IMR-90 (cell line): ENCODE measurements around the gene UBR7. TPM values are rescaled to one million over a fixed set of nuclear protein-coding genes. Genes with fewer than 3 reads are reported as not detected.

Experiments
- ATAC-seq: fragments of 200-7000 bp; cut with Tn5 transposase; 2 replicates; pipeline ENCODE4 v1.9.1; 2020; ENCODE audit warnings: low read depth, mild to moderate bottlenecking, moderate library complexity
- BruUV-seq: library from RNA; stranded (reverse); fragments of 400-500 nt; replicated peaks from 2 replicates; lab custom pipeline; 2021; lab: Mats Ljungman, UMichigan
- CTCF ChIA-PET: fragments of 300-600 bp; formaldehyde crosslinking; extraction: SDS; loops from one replicate; lab custom pipeline; 2021; ENCODE audit warnings: antibody characterized with exemption; lab: Yijun Ruan, JAX
- POLR2A ChIA-PET: fragments of 300-600 bp; sonication (Branson Sonifier 250); formaldehyde crosslinking; loops from one replicate; lab custom pipeline; 2022; ENCODE audit warnings: antibody characterized with exemption; ENCODE audit not compliant: unreplicated experiment; lab: Charles Lee
- DNase-seq: peaks from one replicate; pipeline ENCODE4 v3.0.0; 2013
- H2AFZ ChIP-seq: replicated peaks from 2 replicates; pipeline ENCODE3; 2013; ENCODE audit warnings: low read length, mild to moderate bottlenecking; ENCODE audit not compliant: poor library complexity
- H2AK5ac ChIP-seq: 2 replicates; pipeline ENCODE4 v1.6.1; 2013; ENCODE audit warnings: low read depth, low read length, inconsistent platforms
- H2AK9ac ChIP-seq: replicated peaks from 2 replicates; pipeline ENCODE3; 2013; ENCODE audit warnings: mild to moderate bottlenecking, low read depth, low read length, moderate library complexity; ENCODE audit not compliant: poor library complexity
- H2BK120ac ChIP-seq: 2 replicates; pipeline ENCODE4 v1.6.1; 2013; ENCODE audit warnings: low read depth, low read length, inconsistent platforms
- H2BK15ac ChIP-seq: 3 replicates; pipeline ENCODE4 v1.6.1; 2013; ENCODE audit warnings: low read depth, low read length, inconsistent platforms
- H2BK20ac ChIP-seq: 2 replicates; pipeline ENCODE4 v1.6.1; 2013; ENCODE audit warnings: low read depth, mild to moderate bottlenecking, inconsistent platforms, low read length, moderate library complexity
- H2BK5ac ChIP-seq: 2 replicates; pipeline ENCODE4 v1.6.1; 2013; ENCODE audit warnings: mild to moderate bottlenecking, low read depth, low read length, inconsistent platforms; ENCODE audit not compliant: poor library complexity, severe bottlenecking
- H3K14ac ChIP-seq: replicated peaks from 2 replicates; pipeline ENCODE4 v1.6.1; 2013; ENCODE audit warnings: low read depth, low read length, inconsistent platforms
- H3K18ac ChIP-seq: 2 replicates; pipeline ENCODE4 v1.6.1; 2013; ENCODE audit warnings: low read depth, low read length, control low read depth
- H3K23ac ChIP-seq: 2 replicates; pipeline ENCODE4 v1.6.1; 2013; ENCODE audit warnings: low read depth, low read length, inconsistent platforms
- H3K27ac ChIP-seq: 2 replicates; pipeline ENCODE4 v1.5.1; 2013; ENCODE audit warnings: mild to moderate bottlenecking, control low read depth, low read length; ENCODE audit not compliant: insufficient read depth
- H3K27me3 ChIP-seq: 2 replicates; pipeline ENCODE4 v1.6.1; 2013; ENCODE audit warnings: low read length; ENCODE audit not compliant: control insufficient read depth, insufficient read depth
- H3K36me3 ChIP-seq: 2 replicates; pipeline ENCODE4 v1.6.1; 2013; ENCODE audit warnings: low read length, mixed read lengths; ENCODE audit not compliant: control insufficient read depth, insufficient read depth
- H3K4ac ChIP-seq: 2 replicates; pipeline ENCODE4 v1.6.1; 2013; ENCODE audit warnings: low read depth, low read length, inconsistent platforms
- H3K4me1 ChIP-seq: 2 replicates; pipeline ENCODE4 v1.6.1; 2013; ENCODE audit warnings: low read length, mixed read lengths; ENCODE audit not compliant: control insufficient read depth, insufficient read depth
- H3K4me2 ChIP-seq: 2 replicates; pipeline ENCODE4 v1.6.1; 2013; ENCODE audit warnings: low read depth, mild to moderate bottlenecking, control low read depth, low read length, moderate library complexity
- H3K4me3 ChIP-seq: 2 replicates; pipeline ENCODE4 v1.5.1; 2013; ENCODE audit warnings: low read depth, mild to moderate bottlenecking, control low read depth, low read length, moderate library complexity; ENCODE audit not compliant: insufficient read depth
- H3K56ac ChIP-seq: 2 replicates; pipeline ENCODE4 v1.6.1; 2013; ENCODE audit warnings: low read length, inconsistent platforms; ENCODE audit not compliant: insufficient read depth; ENCODE audit errors: extremely low read depth
- H3K79me1 ChIP-seq, 2 experiments: 2 replicates each; pipeline ENCODE4 v1.6.1; 2013; ENCODE audit warnings: low read length in 2 of 2, inconsistent platforms in 1 of 2, low read depth in 1 of 2
- H3K9ac ChIP-seq: 2 replicates; pipeline ENCODE4 v1.6.1; 2013; ENCODE audit warnings: low read depth, low read length, control low read depth
- H3K9me1 ChIP-seq: 2 replicates; pipeline ENCODE4 v1.6.1; 2013; ENCODE audit warnings: low read length, inconsistent platforms; ENCODE audit not compliant: insufficient read depth
- H3K9me3 ChIP-seq: 2 replicates; pipeline ENCODE4 v1.6.1; 2013; ENCODE audit warnings: low read length; ENCODE audit not compliant: control insufficient read depth, insufficient read depth
- H4K20me1 ChIP-seq: 2 replicates; pipeline ENCODE4 v1.6.1; 2013; ENCODE audit warnings: low read length, inconsistent platforms; ENCODE audit not compliant: insufficient read depth
- H4K5ac ChIP-seq: 2 replicates; pipeline ENCODE4 v1.6.1; 2013; ENCODE audit warnings: mild to moderate bottlenecking, low read depth, low read length, control low read depth
- H4K8ac ChIP-seq, 2 experiments: 2 replicates each; pipeline ENCODE4 v1.6.1; 2013; ENCODE audit warnings: low read depth in 2 of 2, low read length in 2 of 2, control low read depth in 1 of 2, inconsistent platforms in 1 of 2
- H4K91ac ChIP-seq: 2 replicates; pipeline ENCODE4 v1.6.1; 2013; ENCODE audit warnings: low read depth, low read length, inconsistent platforms; ENCODE audit not compliant: insufficient read depth
- NFE2L2 ChIP-seq: fragments of 150-350 bp; IDR thresholded peaks from 2 replicates; pipeline ENCODE4 v1.6.1; 2016; ENCODE audit warnings: low read depth, mild to moderate bottlenecking, low read length
- RCOR1 ChIP-seq: IDR thresholded peaks from 2 replicates; pipeline ENCODE4 v1.6.1; 2012; ENCODE audit warnings: mild to moderate bottlenecking, low read length, improper control_type of control experiment; ENCODE audit not compliant: insufficient replicate concordance
- SMC3 ChIP-seq: fragments of 150-350 bp; IDR thresholded peaks from 2 replicates; pipeline ENCODE4 v1.6.1; 2016; ENCODE audit warnings: low read depth, mild to moderate bottlenecking, antibody characterized with exemption, low read length, moderate library complexity
- USF2 ChIP-seq: fragments of 150-350 bp; IDR thresholded peaks from 2 replicates; pipeline ENCODE4 v1.6.1; 2017; ENCODE audit warnings: mild to moderate bottlenecking, antibody characterized with exemption, low read length, low read depth
- WGBS, 2 experiments: methylation state at CpG; one replicate each; pipeline versions ENCODE4 v1.1.5 to v1.1.7; 2013; ENCODE audit warnings: missing lambda C conversion rate in 2 of 2; ENCODE audit not compliant: insufficient read length in 1 of 2; ENCODE audit errors: extremely low coverage in 2 of 2; 5-methylcytosine and 5-hydroxymethylcytosine counted together
- dilution Hi-C: fragments of 300-500 bp; cut with HindIII; formaldehyde crosslinking; loops from one replicate; pipeline ENCODE4 v1.14.3; 2018; ENCODE audit warnings: low sequenced_read_pairs; ENCODE audit not compliant: unreplicated experiment
- in situ Hi-C: fragments of 300-500 bp; cut with MboI; formaldehyde crosslinking; loops from 3 replicates; pipeline ENCODE4 v1.14.3; 2019; ENCODE audit warnings: low sequenced_read_pairs, inconsistent platforms, mixed read lengths
- intact Hi-C: fragments of 100-400 bp; cut with micrococcal nuclease; formaldehyde crosslinking; loops from 2 replicates; pipeline ENCODE4 v1.10.0; 2022
- polyA plus RNA-seq, 3 experiments: library from polyadenylated mRNA; depleted of rRNA; stranded (reverse); fragments of >200 nt; gene quantifications; 2 replicates each; pipeline ENCODE4 v1.2.3, GENCODE V29; 2012; ENCODE audit warnings: low replicate concordance in 1 of 3
- total RNA-seq: library from RNA; depleted of rRNA; stranded (reverse); fragments of >200 nt; gene quantifications from 2 replicates; pipeline ENCODE4 v1.2.3, GENCODE V29; 2012

The UBR7 gene
- total and polyA plus RNA-seq, 2 of the 4 experiments (the other 2 are of a cell fraction), result 24.2 to 29.4 TPM

- in situ Hi-C loops, result no loop called here
These were observed 35.7 kb upstream of the UBR7 start for GRCh38 chr14:93171376-93171775.

More at GRCh38 chr14:93171376-93171775, 35.7 kb upstream of the UBR7 start:
- intact Hi-C loops (no loop called here), dilution Hi-C loops (no loop called here)
- H2BK120ac ChIP-seq, result no peak overlapping the region
- H2BK15ac ChIP-seq, result no peak overlapping the region
- no peak overlapping the region for H4K91ac ChIP-seq
- H4K8ac ChIP-seq, result no peak overlapping the region
- H3K23ac ChIP-seq, result no peak overlapping the region
- no peak overlapping the region for H2BK20ac ChIP-seq
- H3K18ac ChIP-seq, result no peak overlapping the region
- no peaks in the 10 kb centered on the region for H3K9me1 ChIP-seq
- H3K9me3 ChIP-seq, result no peaks in the 10 kb centered on the region
- H2AK9ac ChIP-seq, result no peak overlapping the region
- no peak overlapping the region for H2BK5ac ChIP-seq
- DNase-seq, result peak; percentile 19
- WGBS, 2 experiments, result no CpG with 5 or more reads among the region's 4 CpGs
- no peaks in the 10 kb centered on the region for H3K4me1 ChIP-seq
- H3K27ac ChIP-seq, result no peak overlapping the region
- ATAC-seq, result peak; percentile 61
- no peak overlapping the region for H3K56ac ChIP-seq
- CTCF ChIA-PET, result interaction anchor here (1.0 kb wide), 1 partner anchor 58 kb away, joined by 5 read pairs; no protein-coding TSS in a partner anchor
- no peak overlapping the region for H2AK5ac ChIP-seq
- POLR2A ChIA-PET, result no interaction called here
- H2AFZ ChIP-seq, result no peak overlapping the region
- H3K27me3 ChIP-seq, result peaks cover 9% of the 10 kb centered on the region
- no peaks in the 10 kb centered on the region for H3K79me1 ChIP-seq
- TF ChIP-seq SMC3 (no peak), NFE2L2 (0 out of 2 replicates have a peak, but pooled peaks have one; percentile 15), USF2 (no peak), RCOR1 (no peak)
- no peaks in the 10 kb centered on the region for H4K20me1 ChIP-seq
- no peaks in the 10 kb centered on the region for H3K36me3 ChIP-seq
- H4K5ac ChIP-seq, result no peak overlapping the region
- no peak overlapping the region for H3K4ac ChIP-seq
- H3K4me2 ChIP-seq, result no peak overlapping the region
- H3K14ac ChIP-seq, result no peak overlapping the region
- BruUV-seq, result no TSS peak
- H3K4me3 ChIP-seq, result no peak overlapping the region
- H3K9ac ChIP-seq, result no peak overlapping the region
